MCF 10A (cell line): Measurements from ENCODE around the gene ARFGEF3. TPM values are rescaled to one million over a fixed set of nuclear protein-coding genes. Genes with fewer than 3 reads are reported as not detected.

ENCODE experiments used
- BruUV-seq: library from RNA; stranded (reverse); fragments of 400-500 nt; replicated peaks from 2 replicates; lab custom pipeline; 2021; lab: Mats Ljungman, UMichigan
- CTCF ChIA-PET: fragments of 300-600 bp; sonication (Branson Sonifier 250); formaldehyde crosslinking; extraction: SDS; loops from one replicate; lab custom pipeline; 2021; ENCODE audit warnings: antibody characterized with exemption, inconsistent platforms; lab: Yijun Ruan, JAX
- POLR2A ChIA-PET: fragments of 300-600, 350-650 bp; sonication (Branson Sonifier 250); formaldehyde crosslinking; extraction: SDS; loops from one replicate; lab custom pipeline; 2020; ENCODE audit warnings: antibody characterized with exemption, inconsistent platforms; lab: Yijun Ruan, JAX
- DNase-seq: peaks from one replicate; pipeline ENCODE4 v3.0.0-alpha.2; 2018; ENCODE audit not compliant: unreplicated experiment
- H3K27ac Mint-ChIP-seq: one replicate; pipeline ENCODE4 v1.8.0; 2022; ENCODE audit warnings: mild to moderate bottlenecking, low read depth, mixed read lengths; ENCODE audit not compliant: unreplicated experiment
- H3K27me3 Mint-ChIP-seq: one replicate; pipeline ENCODE4 v1.8.0; 2022; ENCODE audit warnings: mixed read lengths; ENCODE audit not compliant: insufficient read depth, unreplicated experiment
- H3K36me3 Mint-ChIP-seq: one replicate; pipeline ENCODE4 v1.8.0; 2022; ENCODE audit warnings: mild to moderate bottlenecking, moderate library complexity, mixed read lengths; ENCODE audit not compliant: insufficient read depth, unreplicated experiment
- H3K4me1 Mint-ChIP-seq: one replicate; pipeline ENCODE4 v1.8.0; 2022; ENCODE audit warnings: mixed read lengths; ENCODE audit not compliant: insufficient read depth, unreplicated experiment
- H3K4me3 Mint-ChIP-seq: one replicate; pipeline ENCODE4 v1.8.0; 2022; ENCODE audit warnings: mild to moderate bottlenecking, moderate library complexity, mixed read lengths; ENCODE audit not compliant: unreplicated experiment
- H3K9me3 Mint-ChIP-seq: one replicate; pipeline ENCODE4 v1.8.0; 2022; ENCODE audit warnings: mixed read lengths; ENCODE audit not compliant: unreplicated experiment
- CTCF ChIP-seq: fragments of 200-600 bp; IDR thresholded peaks from one replicate; pipeline ENCODE4 v1.8.0; 2022; ENCODE audit warnings: antibody characterized with exemption, mild to moderate bottlenecking; ENCODE audit not compliant: unreplicated experiment
- intact Hi-C: fragments of 100-400 bp; cut with micrococcal nuclease; formaldehyde crosslinking; loops from 2 replicates; pipeline ENCODE4 v1.14.1; 2022
- total RNA-seq: library from RNA; stranded (reverse); gene quantifications from 2 replicates; pipeline ENCODE4 v1.2.3, GENCODE V29; 2022

ARFGEF3 gene
- total RNA-seq, 1 experiment from 2014 or later = 3.4 TPM

- Mint-ChIP-seq H3K4me1 (peaks cover 8% of the 10 kb centered on the region), H3K36me3 (no peaks in the 10 kb centered on the region), H3K27me3 (no peaks in the 10 kb centered on the region), H3K4me3 (no peak overlapping the region), H3K27ac (no peak overlapping the region), H3K9me3 (no peaks in the 10 kb centered on the region)
- DNase-seq = no peak
- ChIA-PET POLR2A (no interaction called here), CTCF (interaction anchor here (0.8 kb wide), 1 partner anchor 22 kb away, joined by 4 read pairs; no protein-coding TSS in a partner anchor)
- intact Hi-C loops = no loop called here
- TF ChIP-seq CTCF = no peak
- BruUV-seq = no TSS peak
These were observed 138.7 kb downstream of the ARFGEF3 start for GRCh38 chr6:138300469-138300868.

GRCh38 chr6:138302554-138302953 lies 140.8 kb downstream of the ARFGEF3 start:
- Mint-ChIP-seq H3K27me3 (no peaks in the 10 kb centered on the region), H3K27ac (no peak overlapping the region), H3K4me1 (peaks cover 6% of the 10 kb centered on the region), H3K4me3 (no peak overlapping the region), H3K36me3 (no peaks in the 10 kb centered on the region), H3K9me3 (no peaks in the 10 kb centered on the region)
- CTCF ChIA-PET = no interaction called here
- no peak for TF ChIP-seq CTCF
- POLR2A ChIA-PET = interaction anchor here (1.1 kb wide), 1 partner anchor 18 kb away, joined by 3 read pairs; no protein-coding TSS in a partner anchor
- intact Hi-C loops = no loop called here
- BruUV-seq = no TSS peak
- DNase-seq = no peak

- Mint-ChIP-seq H3K4me1 (no peaks in the 10 kb centered on the region), H3K9me3 (no peaks in the 10 kb centered on the region), H3K36me3 (no peaks in the 10 kb centered on the region), H3K4me3 (no peak overlapping the region), H3K27me3 (no peaks in the 10 kb centered on the region), H3K27ac (no peak overlapping the region)
- DNase-seq = no peak
- intact Hi-C loops = no loop called here
- no TSS peak for BruUV-seq
- ChIA-PET CTCF (interaction anchor here (0.6 kb wide), 1 partner anchor 111 kb away, joined by 4 read pairs; no protein-coding TSS in a partner anchor), POLR2A (interaction anchor here (0.7 kb wide), 1 partner anchor 69 kb away, joined by 3 read pairs; no protein-coding TSS in a partner anchor)
- TF ChIP-seq CTCF = no peak
These were observed 145.6 kb downstream of the ARFGEF3 start for GRCh38 chr6:138307352-138307751.

GRCh38 chr6:138307816-138308730 lies 146.3 kb downstream of the ARFGEF3 start:
- H3K4me3 Mint-ChIP-seq = no peak overlapping the region
- BruUV-seq = no TSS peak
- no peak for TF ChIP-seq CTCF
- DNase-seq = peak; percentile 16
- intact Hi-C loops = no loop called here
- no peaks in the 10 kb centered on the region for H3K27me3 Mint-ChIP-seq
- ChIA-PET CTCF (interaction anchor here (0.6 to 0.7 kb wide), 2 partner anchors 20 to 82 kb away, joined by 3 to 5 read pairs; no protein-coding TSS in a partner anchor), POLR2A (interaction anchor here (0.6 kb wide), 1 partner anchor 217 kb away, joined by 3 read pairs; no protein-coding TSS in a partner anchor)
- no peaks in the 10 kb centered on the region for H3K4me1 Mint-ChIP-seq
- no peaks in the 10 kb centered on the region for H3K9me3 Mint-ChIP-seq
- H3K27ac Mint-ChIP-seq = no peak overlapping the region
- no peaks in the 10 kb centered on the region for H3K36me3 Mint-ChIP-seq
